Natural killer cell (primary cell): ENCODE results near the gene ABHD2. TPM values are rescaled to one million over a fixed set of nuclear protein-coding genes. Genes with fewer than 3 reads are reported as not detected.

Source experiments
- ATAC-seq, 3 donors: fragments of 150-1000 bp in 2 of 3; fragments of 200-7000 bp in 1 of 3; cut with Tn5 transposase; 1 replicate in 1 of 3; 2 replicates in 2 of 3; pipeline ENCODE4 v1.10.0; 2021; ENCODE audit warnings: mild to moderate bottlenecking in 2 of 3, moderate library complexity in 2 of 3
- DNase-seq, 2 donors: peaks; one replicate each; pipeline versions ENCODE4 v3.0.0 to v3.0.0-alpha.2; 2013 to 2021; ENCODE audit warnings: mixed read lengths in 1 of 2
- H3K27ac ChIP-seq: one replicate; pipeline ENCODE4 v1.5.1; 2013; ENCODE audit warnings: mild to moderate bottlenecking, low read length
- H3K27me3 ChIP-seq: one replicate; pipeline ENCODE4 v1.6.1; 2013; ENCODE audit warnings: low read length; ENCODE audit not compliant: control insufficient read depth, insufficient read depth
- H3K36me3 ChIP-seq: one replicate; pipeline ENCODE4 v1.6.1; 2013; ENCODE audit warnings: low read length; ENCODE audit not compliant: control insufficient read depth, insufficient read depth
- H3K4me1 ChIP-seq: one replicate; pipeline ENCODE4 v1.6.1; 2013; ENCODE audit warnings: low read length; ENCODE audit not compliant: control insufficient read depth, insufficient read depth
- H3K4me3 ChIP-seq: one replicate; pipeline ENCODE4 v1.5.1; 2013; ENCODE audit warnings: low read length
- H3K9me3 ChIP-seq: one replicate; pipeline ENCODE4 v1.6.1; 2013; ENCODE audit warnings: low read length; ENCODE audit not compliant: control insufficient read depth, insufficient read depth
- H3K27ac Mint-ChIP-seq, 2 donors: one replicate each; pipeline ENCODE4 v1.8.0; 2022; ENCODE audit warnings: mild to moderate bottlenecking in 2 of 2, mixed read lengths in 2 of 2, moderate library complexity in 1 of 2
- H3K27me3 Mint-ChIP-seq, 2 donors: one replicate each; pipeline ENCODE4 v1.8.0; 2022; ENCODE audit warnings: low read depth in 2 of 2, mixed read lengths in 2 of 2
- H3K36me3 Mint-ChIP-seq: one replicate; pipeline ENCODE4 v1.8.0; 2022; ENCODE audit warnings: mixed read lengths
- H3K4me1 Mint-ChIP-seq, 2 donors: one replicate each; pipeline ENCODE4 v1.8.0; 2022; ENCODE audit warnings: mixed read lengths in 2 of 2
- H3K4me3 Mint-ChIP-seq: one replicate; pipeline ENCODE4 v1.8.0; 2022; ENCODE audit warnings: mild to moderate bottlenecking, moderate library complexity, mixed read lengths
- H3K9me3 Mint-ChIP-seq, 2 donors: one replicate each; pipeline ENCODE4 v1.8.0; 2022; ENCODE audit warnings: mixed read lengths in 2 of 2
- WGBS: methylation state at CpG from one replicate; pipeline ENCODE4 v1.1.7; 2013; ENCODE audit warnings: missing lambda C conversion rate; ENCODE audit not compliant: insufficient coverage; 5-methylcytosine and 5-hydroxymethylcytosine counted together
- intact Hi-C: fragments of 100-400 bp; cut with micrococcal nuclease; formaldehyde crosslinking; loops from one replicate; pipeline ENCODE4 v1.14.2; 2022
- total RNA-seq, 4 donors: library from RNA; stranded (reverse); fragments of 120-200 nt in 1 of 4; gene quantifications; one replicate each; pipeline versions ENCODE4 v1.2.3 to v1.2.4, GENCODE V29; 2013 to 2022
- TF ChIP-seq, protein P1 (sequence below): fragments of 200-600 bp; IDR thresholded peaks from one replicate; pipeline ENCODE4 v1.8.0; 2022; ENCODE audit warnings: antibody characterized with exemption

ABHD2 gene
- total RNA-seq, 3 donors from 2014 or later (not counting 1 experiment from before 2014, with no cell fraction given): 187 to 236 (median 191) TPM

- no peaks in the 10 kb centered on the region for H3K27me3 ChIP-seq
- H3K27me3 Mint-ChIP-seq: peaks cover 0 to 3% of the 10 kb centered on the region in 2 donors
Measured at GRCh38 chr15:89070197-89071124, 17.8 kb upstream of the ABHD2 start.

GRCh38 chr15:89071471-89071870 is 16.8 kb upstream of the ABHD2 start:
- no peak overlapping the region for H3K27ac Mint-ChIP-seq
- intact Hi-C loops: no loop called here
- Histone ChIP-seq H3K4me1 (peaks cover 7% of the 10 kb centered on the region), H3K36me3 (no peaks in the 10 kb centered on the region), H3K9me3 (peaks cover 21% of the 10 kb centered on the region), H3K27me3 (no peaks in the 10 kb centered on the region), H3K27ac (no peak overlapping the region), H3K4me3 (no peak overlapping the region)
- peaks cover 12 to 19% of the 10 kb centered on the region in 2 donors for H3K4me1 Mint-ChIP-seq
- 79% methylated on average over 3 of the region's 4 CpGs for WGBS
- peaks cover 14% of the 10 kb centered on the region for H3K36me3 Mint-ChIP-seq
- ATAC-seq (no peak), DNase-seq (no peak)
- peaks cover 0 to 3% of the 10 kb centered on the region in 2 donors for H3K27me3 Mint-ChIP-seq
- TF ChIP-seq, protein P1, sequence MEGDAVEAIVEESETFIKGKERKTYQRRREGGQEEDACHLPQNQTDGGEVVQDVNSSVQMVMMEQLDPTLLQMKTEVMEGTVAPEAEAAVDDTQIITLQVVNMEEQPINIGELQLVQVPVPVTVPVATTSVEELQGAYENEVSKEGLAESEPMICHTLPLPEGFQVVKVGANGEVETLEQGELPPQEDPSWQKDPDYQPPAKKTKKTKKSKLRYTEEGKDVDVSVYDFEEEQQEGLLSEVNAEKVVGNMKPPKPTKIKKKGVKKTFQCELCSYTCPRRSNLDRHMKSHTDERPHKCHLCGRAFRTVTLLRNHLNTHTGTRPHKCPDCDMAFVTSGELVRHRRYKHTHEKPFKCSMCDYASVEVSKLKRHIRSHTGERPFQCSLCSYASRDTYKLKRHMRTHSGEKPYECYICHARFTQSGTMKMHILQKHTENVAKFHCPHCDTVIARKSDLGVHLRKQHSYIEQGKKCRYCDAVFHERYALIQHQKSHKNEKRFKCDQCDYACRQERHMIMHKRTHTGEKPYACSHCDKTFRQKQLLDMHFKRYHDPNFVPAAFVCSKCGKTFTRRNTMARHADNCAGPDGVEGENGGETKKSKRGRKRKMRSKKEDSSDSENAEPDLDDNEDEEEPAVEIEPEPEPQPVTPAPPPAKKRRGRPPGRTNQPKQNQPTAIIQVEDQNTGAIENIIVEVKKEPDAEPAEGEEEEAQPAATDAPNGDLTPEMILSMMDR: no peak
- no peak overlapping the region for H3K4me3 Mint-ChIP-seq
- H3K9me3 Mint-ChIP-seq: peaks cover 2 to 10% of the 10 kb centered on the region in 2 donors

More at GRCh38 chr15:89070197-89071124, 17.8 kb upstream of the ABHD2 start:
- Histone ChIP-seq H3K4me3 (no peak overlapping the region), H3K9me3 (peaks cover 25% of the 10 kb centered on the region), H3K4me1 (peaks cover 7% of the 10 kb centered on the region), H3K36me3 (no peaks in the 10 kb centered on the region), H3K27ac (no peak overlapping the region)
- intact Hi-C loops: no loop called here
- WGBS: 94% methylated on average over 7 of the region's 7 CpGs
- no peak for DNase-seq
- Mint-ChIP-seq H3K4me1 (peaks cover 12 to 19% of the 10 kb centered on the region in 2 donors), H3K4me3 (no peak overlapping the region), H3K9me3 (peaks cover 5 to 13% of the 10 kb centered on the region in 2 donors), H3K36me3 (peaks cover 23% of the 10 kb centered on the region), H3K27ac (no peak overlapping the region)
- TF ChIP-seq, protein P1: no peak
- no peak for ATAC-seq

GRCh38 chr15:89072277-89072869 is 15.9 kb upstream of the ABHD2 start:
- Mint-ChIP-seq H3K9me3 (peaks cover 2 to 3% of the 10 kb centered on the region in 2 donors), H3K4me1 (peaks cover 12 to 17% of the 10 kb centered on the region in 2 donors), H3K4me3 (no peak overlapping the region), H3K27ac (no peak overlapping the region), H3K36me3 (peaks cover 6% of the 10 kb centered on the region), H3K27me3 (peaks cover 0 to 3% of the 10 kb centered on the region in 2 donors)
- no peak overlapping the region for H3K4me3 ChIP-seq
- DNase-seq (no peak), ATAC-seq (no peak)
- H3K36me3 ChIP-seq: no peaks in the 10 kb centered on the region
- H3K9me3 ChIP-seq: peaks cover 12% of the 10 kb centered on the region
- no peaks in the 10 kb centered on the region for H3K27me3 ChIP-seq
- TF ChIP-seq, protein P1: no peak
- intact Hi-C loops: no loop called here
- 87% methylated on average over 3 of the region's 3 CpGs for WGBS
- peaks cover 7% of the 10 kb centered on the region for H3K4me1 ChIP-seq
- H3K27ac ChIP-seq: no peak overlapping the region
